ENCODE measurements around the gene DOCK4.
"Not testable (repeated sequence)": the region's sequence is repeated elsewhere in the genome, so short reads cannot be mapped to it uniquely, and the experiment has no call there.

Gene DOCK4

DNA sequence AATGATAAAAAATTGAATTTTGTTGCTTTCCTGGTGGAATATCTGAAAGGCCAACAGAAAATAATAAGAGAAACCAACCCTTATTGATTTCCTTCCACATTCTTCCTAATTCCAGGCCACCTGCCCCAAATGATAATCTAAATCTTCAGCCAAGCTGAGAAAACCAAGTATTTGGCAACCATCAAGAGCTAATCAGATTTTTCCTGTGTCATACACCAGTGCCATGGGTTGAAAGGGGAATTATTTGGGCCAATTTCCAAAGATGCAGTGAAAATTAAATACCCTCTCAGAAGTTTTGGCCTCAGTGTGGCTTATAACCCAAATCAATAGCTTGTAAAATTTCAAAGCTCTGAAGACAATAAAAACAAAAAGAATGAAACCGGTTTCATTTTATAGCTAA is 70.4 kb downstream of the DOCK4 start:
- no peak for TF ChIP-seq CTCF (IDR thresholded peaks at IDR 0.05; ENCODE audit: low read depth, low read length)
- H3K4me3 ChIP-seq (ENCODE audit: low read depth, low read length) = no peak overlapping the region

- no peak overlapping the region for H3K4me3 ChIP-seq (ENCODE audit: low read depth, low read length)
- TF ChIP-seq CTCF (IDR thresholded peaks at IDR 0.05; ENCODE audit: low read depth, low read length) = no peak
Measured at GRCh38 chr7:112134039-112134438, 72.2 kb downstream of the DOCK4 start.

GRCh38 chr7:112133328-112133727 is 72.9 kb downstream of the DOCK4 start:
- no peak for TF ChIP-seq CTCF (IDR thresholded peaks at IDR 0.05; ENCODE audit: low read depth, low read length)
- no peak overlapping the region for H3K4me3 ChIP-seq (ENCODE audit: low read depth, low read length)

DNA sequence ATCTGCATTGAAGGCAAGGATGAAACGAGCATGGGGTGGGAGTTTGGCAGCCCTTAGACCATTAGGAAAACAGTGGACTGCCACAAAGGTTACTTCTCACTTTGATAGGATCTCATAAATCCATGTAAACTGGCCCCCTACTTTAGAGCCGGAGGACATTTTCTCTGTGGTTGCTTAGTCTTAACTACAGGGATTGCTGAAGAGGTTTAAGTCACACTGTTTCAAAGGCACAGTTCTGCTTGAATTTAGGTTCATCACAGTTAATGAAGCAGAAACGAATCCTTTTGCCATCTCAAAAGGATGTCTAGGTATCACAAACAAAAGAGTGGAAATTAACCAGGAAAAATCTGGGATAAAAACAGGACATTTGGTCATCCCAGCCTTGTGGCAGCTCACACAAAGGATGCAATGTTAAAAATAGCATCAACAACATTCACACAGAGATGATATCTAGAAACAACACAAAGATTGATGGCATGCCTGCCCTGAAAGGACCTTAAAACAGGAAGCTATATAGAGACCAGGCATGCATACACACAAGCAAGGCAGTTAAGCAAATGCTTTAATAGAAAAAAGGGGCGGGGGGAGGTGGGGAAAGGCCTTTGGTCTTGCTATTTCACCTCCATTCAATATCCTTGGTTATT is 74.0 kb downstream of the DOCK4 start:
- no peak overlapping the region for H3K4me3 ChIP-seq (ENCODE audit: low read depth, low read length)
- no peak for TF ChIP-seq CTCF (IDR thresholded peaks at IDR 0.05; ENCODE audit: low read depth, low read length)

DNA sequence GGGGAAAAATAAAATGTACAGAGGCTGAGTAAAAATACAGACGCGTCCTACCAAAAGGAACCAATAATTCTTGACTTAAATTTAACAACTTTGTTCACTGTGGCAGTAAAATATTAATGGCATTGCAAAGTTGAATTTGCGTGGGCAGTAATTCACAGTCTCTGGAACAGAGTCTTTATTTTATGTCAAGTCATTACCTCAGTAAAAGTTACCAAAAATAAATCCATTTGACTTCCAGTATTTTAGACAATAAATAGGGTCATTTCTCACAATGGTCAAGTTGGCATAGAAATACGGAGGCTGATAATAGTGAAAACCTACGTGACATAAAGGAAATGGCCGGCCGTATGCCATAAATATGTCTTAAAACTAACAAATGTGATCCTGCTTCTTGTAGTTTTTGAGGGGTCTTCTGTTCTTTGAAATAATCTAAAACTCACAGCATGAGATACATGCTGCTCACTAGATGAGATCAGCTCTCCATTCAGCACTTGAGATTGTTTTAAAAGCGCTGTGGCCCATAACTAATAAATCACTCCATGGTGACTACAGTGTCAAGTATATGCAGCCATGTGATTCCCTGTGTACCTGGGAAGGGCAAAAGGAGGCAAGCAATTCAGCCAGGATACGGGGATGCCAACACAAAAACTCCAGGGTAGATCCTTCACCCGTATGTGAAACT is 75.3 kb downstream of the DOCK4 start:
- TF ChIP-seq CTCF (IDR thresholded peaks at IDR 0.05; ENCODE audit: low read depth, low read length) = no peak
- no peak overlapping the region for H3K4me3 ChIP-seq (ENCODE audit: low read depth, low read length)

DNA sequence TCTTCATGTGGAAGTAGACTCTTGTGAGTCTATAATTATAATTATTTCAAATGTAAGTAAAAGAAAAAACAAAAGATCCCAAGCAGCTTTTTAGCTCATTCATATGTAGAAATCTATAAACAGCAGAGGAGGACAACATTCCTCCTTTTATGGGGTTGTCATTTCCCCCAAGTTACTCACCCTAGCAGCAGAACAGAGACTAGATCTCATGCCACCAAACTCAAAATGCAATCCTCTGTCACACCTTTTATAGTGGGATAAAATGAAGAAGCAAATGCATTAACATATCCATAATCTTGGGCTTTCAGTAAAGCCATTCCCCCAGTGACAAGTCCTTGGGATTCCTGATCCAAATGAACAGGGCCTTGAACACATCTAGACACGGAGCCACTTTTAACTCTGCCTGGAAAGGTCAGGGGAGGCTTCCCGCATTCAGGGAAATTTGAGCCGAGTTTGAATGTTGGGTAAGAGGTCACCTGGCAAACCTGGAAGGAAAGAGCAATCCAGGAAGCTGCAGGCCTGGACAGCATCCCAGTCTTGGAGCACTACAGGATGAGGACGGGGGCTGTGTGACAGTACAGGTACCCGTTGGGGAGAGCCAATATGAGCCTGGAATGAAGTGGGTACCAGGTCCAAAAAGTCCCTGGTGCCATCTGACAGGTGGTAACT is 76.4 kb downstream of the DOCK4 start:
- no peak for TF ChIP-seq CTCF (IDR thresholded peaks at IDR 0.05; ENCODE audit: low read depth, low read length)
- H3K4me3 ChIP-seq (ENCODE audit: low read depth, low read length) = no peak overlapping the region

DNA sequence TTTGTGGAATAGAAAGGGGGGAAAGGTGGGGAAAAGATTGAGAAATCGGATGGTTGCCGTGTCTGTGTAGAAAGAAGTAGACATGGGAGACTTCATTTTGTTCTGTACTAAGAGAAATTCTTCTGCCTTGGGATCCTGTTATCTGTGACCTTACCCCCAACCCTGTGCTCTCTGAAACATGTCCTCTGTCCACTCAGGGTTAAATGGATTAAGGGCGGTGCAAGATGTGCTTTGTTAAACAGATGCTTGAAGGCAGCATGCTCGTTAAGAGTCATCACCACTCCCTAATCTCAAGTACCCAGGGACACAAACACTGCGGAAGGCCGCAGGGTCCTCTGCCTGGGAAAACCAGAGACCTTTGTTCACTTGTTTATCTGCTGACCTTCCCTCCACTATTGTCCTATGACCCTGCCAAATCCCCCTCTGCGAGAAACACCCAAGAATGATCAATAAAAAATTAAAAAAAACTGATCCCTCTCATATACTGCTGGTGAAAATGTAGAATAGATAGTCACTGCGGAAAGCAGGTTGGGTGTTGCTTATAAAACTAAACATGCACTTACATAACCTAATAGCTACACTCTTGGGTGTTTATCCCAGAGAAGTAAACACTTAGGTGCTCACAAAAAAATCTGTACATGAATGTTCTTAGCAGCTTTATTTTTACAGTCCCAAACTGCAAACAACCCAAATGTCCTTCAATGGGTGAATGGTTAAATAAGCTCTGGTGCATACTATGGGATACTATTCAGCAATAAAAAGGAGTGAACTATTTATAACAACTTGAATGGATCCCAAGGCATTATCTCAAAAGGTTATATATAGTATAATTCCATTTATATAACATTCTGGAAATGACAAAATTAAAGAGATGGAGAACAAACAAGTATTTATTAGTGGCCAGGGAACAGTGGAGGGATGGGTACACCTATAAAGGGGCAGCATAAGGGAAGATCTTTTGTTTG is 77.5 kb downstream of the DOCK4 start:
- not testable (repeated sequence) for H3K4me3 ChIP-seq (ENCODE audit: low read depth, low read length)

DNA sequence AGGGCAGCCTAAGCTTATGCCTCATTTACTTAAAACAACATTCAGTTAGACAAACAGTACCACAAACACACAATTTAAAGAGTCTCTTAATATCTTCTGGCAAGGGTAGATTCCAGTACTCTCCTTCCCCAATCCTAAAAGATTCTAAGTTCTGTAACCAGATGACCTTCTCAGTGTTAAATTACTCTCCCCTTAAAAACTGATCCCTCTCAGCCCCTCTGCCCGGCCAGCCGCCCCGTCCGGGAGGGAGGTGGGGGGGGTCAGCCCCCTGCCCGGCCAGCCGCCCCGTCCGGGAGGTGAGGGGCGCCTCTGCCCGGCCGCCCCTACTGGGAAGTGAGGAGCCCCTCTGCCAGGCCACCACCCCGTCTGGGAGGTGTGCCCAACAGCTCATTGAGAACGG is 78.2 kb downstream of the DOCK4 start:
- H3K4me3 ChIP-seq (ENCODE audit: low read depth, low read length) = not testable (repeated sequence)

All from WI38 (cell line).